ENCODE measurements around the gene YIPF1. TPM values are rescaled to one million over a fixed set of nuclear protein-coding genes. Genes with fewer than 3 reads are reported as not detected.

Gene YIPF1
- total RNA-seq, 1 experiment from 2014 or later, result 15.8 TPM

DNA sequence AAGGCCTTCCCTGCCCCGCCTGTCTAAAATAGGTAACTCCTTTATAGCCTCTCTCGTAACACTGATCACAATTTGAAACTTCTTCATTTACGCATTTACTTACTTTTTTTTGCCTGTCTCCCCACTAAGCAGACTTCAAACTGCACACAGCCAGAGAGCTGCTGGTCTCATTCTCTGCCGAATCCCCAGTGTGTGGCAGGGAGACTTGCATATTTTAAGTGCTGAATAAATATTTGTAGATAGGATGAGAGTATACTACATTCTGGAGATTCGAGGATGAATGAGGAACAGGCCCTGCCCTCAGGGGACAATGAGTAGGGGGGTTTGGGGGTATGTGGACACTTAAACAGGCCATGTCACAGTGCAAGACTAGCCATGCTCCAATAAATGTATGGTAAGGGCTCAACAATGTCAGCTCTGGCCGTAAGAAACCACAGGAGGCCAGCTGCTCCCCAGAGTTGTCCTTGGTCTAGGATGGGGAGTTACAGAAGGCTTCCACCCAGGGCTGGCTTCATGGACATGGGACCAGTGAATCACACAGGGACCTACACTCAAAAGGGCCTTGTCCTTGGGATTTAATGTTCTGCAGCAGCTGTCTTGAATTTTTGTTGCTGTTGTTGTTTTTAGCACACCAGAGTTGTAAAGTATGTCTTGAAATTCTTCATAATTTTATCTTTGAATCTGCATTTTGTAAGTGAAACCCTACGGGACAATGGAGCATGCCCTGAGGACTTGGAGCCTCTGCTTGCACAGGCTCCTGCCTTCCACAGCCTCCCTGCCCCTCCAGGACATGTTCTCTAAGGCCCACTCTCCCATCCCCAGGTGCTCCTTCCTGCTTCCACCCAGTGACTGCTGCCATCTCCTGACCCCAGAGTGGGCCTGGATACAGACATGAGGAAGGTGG is 12.9 kb upstream of the YIPF1 start:
- Mint-ChIP-seq H3K27me3 (ENCODE audit: insufficient read depth, unreplicated experiment) (no peaks in the 10 kb centered on the region), H3K27ac (ENCODE audit: low read depth, unreplicated experiment) (no peak overlapping the region), H3K4me1 (ENCODE audit: insufficient read depth, unreplicated experiment) (no peaks in the 10 kb centered on the region), H3K9me3 (ENCODE audit: unreplicated experiment) (no peaks in the 10 kb centered on the region), H3K36me3 (ENCODE audit: insufficient read depth, unreplicated experiment) (no peaks in the 10 kb centered on the region), H3K4me3 (ENCODE audit: unreplicated experiment) (no peak overlapping the region)
- TF ChIP-seq, protein P1, sequence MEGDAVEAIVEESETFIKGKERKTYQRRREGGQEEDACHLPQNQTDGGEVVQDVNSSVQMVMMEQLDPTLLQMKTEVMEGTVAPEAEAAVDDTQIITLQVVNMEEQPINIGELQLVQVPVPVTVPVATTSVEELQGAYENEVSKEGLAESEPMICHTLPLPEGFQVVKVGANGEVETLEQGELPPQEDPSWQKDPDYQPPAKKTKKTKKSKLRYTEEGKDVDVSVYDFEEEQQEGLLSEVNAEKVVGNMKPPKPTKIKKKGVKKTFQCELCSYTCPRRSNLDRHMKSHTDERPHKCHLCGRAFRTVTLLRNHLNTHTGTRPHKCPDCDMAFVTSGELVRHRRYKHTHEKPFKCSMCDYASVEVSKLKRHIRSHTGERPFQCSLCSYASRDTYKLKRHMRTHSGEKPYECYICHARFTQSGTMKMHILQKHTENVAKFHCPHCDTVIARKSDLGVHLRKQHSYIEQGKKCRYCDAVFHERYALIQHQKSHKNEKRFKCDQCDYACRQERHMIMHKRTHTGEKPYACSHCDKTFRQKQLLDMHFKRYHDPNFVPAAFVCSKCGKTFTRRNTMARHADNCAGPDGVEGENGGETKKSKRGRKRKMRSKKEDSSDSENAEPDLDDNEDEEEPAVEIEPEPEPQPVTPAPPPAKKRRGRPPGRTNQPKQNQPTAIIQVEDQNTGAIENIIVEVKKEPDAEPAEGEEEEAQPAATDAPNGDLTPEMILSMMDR (IDR thresholded peaks at IDR 0.05; ENCODE audit: unreplicated experiment), result no peak
- ChIA-PET POLR2A (interaction anchor here (0.6 to 1.0 kb wide), 2 partner anchors 10 to 124 kb away, joined by 3 to 4 read pairs; no protein-coding TSS in a partner anchor), CTCF (no interaction called here)
- no TSS peak for BruUV-seq (replicated peaks)
- intact Hi-C loops (cut with micrococcal nuclease), result loop anchor here (5.0 kb wide), 1 partner anchor 240 kb away; no protein-coding TSS in a partner anchor
- no peak for DNase-seq (ENCODE audit: unreplicated experiment)

DNA sequence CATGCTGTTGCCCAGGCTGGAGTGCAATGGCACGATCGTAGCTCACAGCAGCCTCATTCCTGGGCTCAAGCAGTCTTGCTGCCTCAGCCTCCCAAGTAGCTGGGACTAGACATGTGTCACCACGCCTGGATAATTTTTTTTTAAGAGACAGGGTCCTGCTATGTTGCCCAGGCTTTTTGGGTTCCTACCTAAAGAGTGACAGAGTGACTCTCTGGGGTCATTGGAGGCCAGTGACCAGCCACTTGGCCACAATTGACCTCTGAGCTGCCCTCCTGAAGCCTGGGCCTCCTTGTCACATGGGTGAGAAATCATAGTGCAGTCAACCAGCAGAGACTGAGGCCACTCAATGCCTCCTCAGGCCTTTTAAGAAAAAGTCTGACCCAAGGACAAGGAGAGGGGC is 10.1 kb upstream of the YIPF1 start:
- Mint-ChIP-seq H3K4me1 (ENCODE audit: insufficient read depth, unreplicated experiment) (peaks cover 6% of the 10 kb centered on the region), H3K27me3 (ENCODE audit: insufficient read depth, unreplicated experiment) (no peaks in the 10 kb centered on the region), H3K36me3 (ENCODE audit: insufficient read depth, unreplicated experiment) (no peaks in the 10 kb centered on the region), H3K9me3 (ENCODE audit: unreplicated experiment) (no peaks in the 10 kb centered on the region), H3K27ac (ENCODE audit: low read depth, unreplicated experiment) (no peak overlapping the region), H3K4me3 (ENCODE audit: unreplicated experiment) (no peak overlapping the region)
- DNase-seq (ENCODE audit: unreplicated experiment), result no peak
- BruUV-seq (replicated peaks), result no TSS peak
- ChIA-PET CTCF (interaction anchor here (0.8 to 1.8 kb wide), 6 partner anchors 12 to 60 kb away, joined by 3 to 5 read pairs (median 4); no protein-coding TSS in a partner anchor), POLR2A (interaction anchor here (1.4 to 1.8 kb wide), 2 partner anchors 11 to 45 kb away, joined by 6 to 7 read pairs; partner anchors contain the start of gene IFT25)
- TF ChIP-seq, protein P1 (IDR thresholded peaks at IDR 0.05; ENCODE audit: unreplicated experiment), result no peak
- intact Hi-C loops (cut with micrococcal nuclease), result loop anchor here (5.0 kb wide), 1 partner anchor 237 kb away; no protein-coding TSS in a partner anchor

- POLR2A ChIA-PET, result interaction anchor here (1.4 kb wide), 1 partner anchor 11 kb away, joined by 7 read pairs; no protein-coding TSS in a partner anchor
- intact Hi-C loops (cut with micrococcal nuclease), result no loop called here
- Mint-ChIP-seq H3K4me3 (ENCODE audit: unreplicated experiment) (no peak overlapping the region), H3K9me3 (ENCODE audit: unreplicated experiment) (no peaks in the 10 kb centered on the region), H3K36me3 (ENCODE audit: insufficient read depth, unreplicated experiment) (no peaks in the 10 kb centered on the region), H3K4me1 (ENCODE audit: insufficient read depth, unreplicated experiment) (peaks cover 6% of the 10 kb centered on the region), H3K27ac (ENCODE audit: low read depth, unreplicated experiment) (no peak overlapping the region), H3K27me3 (ENCODE audit: insufficient read depth, unreplicated experiment) (no peaks in the 10 kb centered on the region)
- TF ChIP-seq, protein P1 (IDR thresholded peaks at IDR 0.05; ENCODE audit: unreplicated experiment), result no peak
- BruUV-seq (replicated peaks), result no TSS peak
- no peak for DNase-seq (ENCODE audit: unreplicated experiment)
- CTCF ChIA-PET, result interaction anchor here (1.0 to 1.8 kb wide), 5 partner anchors 11 to 61 kb away, joined by 3 to 5 read pairs (median 4); no protein-coding TSS in a partner anchor
Observed at GRCh38 chr1:53899206-53899628, 9.6 kb upstream of the YIPF1 start.

- H3K9me3 Mint-ChIP-seq (ENCODE audit: unreplicated experiment), result no peaks in the 10 kb centered on the region
- TF ChIP-seq, protein P1 (IDR thresholded peaks at IDR 0.05; ENCODE audit: unreplicated experiment), result no peak
- intact Hi-C loops (cut with micrococcal nuclease), result no loop called here
- H3K36me3 Mint-ChIP-seq (ENCODE audit: insufficient read depth, unreplicated experiment), result no peaks in the 10 kb centered on the region
- DNase-seq (ENCODE audit: unreplicated experiment), result peak; percentile 66
- H3K27ac Mint-ChIP-seq (ENCODE audit: low read depth, unreplicated experiment), result peak overlapping the region; percentile 36
- POLR2A ChIA-PET, result interaction anchor here (0.6 to 1.4 kb wide), 8 partner anchors 15 to 59 kb away, joined by 3 to 5 read pairs (median 3); partner anchors contain the start of genes IFT25, LRRC42 and NDC1
- peaks cover 6% of the 10 kb centered on the region for H3K4me1 Mint-ChIP-seq (ENCODE audit: insufficient read depth, unreplicated experiment)
- CTCF ChIA-PET, result interaction anchor here (0.7 to 1.8 kb wide), 3 partner anchors 13 to 63 kb away, joined by 3 to 6 read pairs (median 4); no protein-coding TSS in a partner anchor
- no peak overlapping the region for H3K4me3 Mint-ChIP-seq (ENCODE audit: unreplicated experiment)
- H3K27me3 Mint-ChIP-seq (ENCODE audit: insufficient read depth, unreplicated experiment), result no peaks in the 10 kb centered on the region
- BruUV-seq (replicated peaks), result no TSS peak
Observed at GRCh38 chr1:53896635-53897229, 7.1 kb upstream of the YIPF1 start.

Measured in MCF 10A (cell line).